ENCODE measurements around the gene TULP3. TPM values are rescaled to one million over a fixed set of nuclear protein-coding genes. Genes with fewer than 3 reads are reported as not detected.

TULP3 gene
- total and polyA plus RNA-seq, 10 of the 15 experiments (the other 5 are each of a cell fraction or from before 2014, with no cell fraction given) = 3.1 to 10.4 (median 8.1) TPM

DNA sequence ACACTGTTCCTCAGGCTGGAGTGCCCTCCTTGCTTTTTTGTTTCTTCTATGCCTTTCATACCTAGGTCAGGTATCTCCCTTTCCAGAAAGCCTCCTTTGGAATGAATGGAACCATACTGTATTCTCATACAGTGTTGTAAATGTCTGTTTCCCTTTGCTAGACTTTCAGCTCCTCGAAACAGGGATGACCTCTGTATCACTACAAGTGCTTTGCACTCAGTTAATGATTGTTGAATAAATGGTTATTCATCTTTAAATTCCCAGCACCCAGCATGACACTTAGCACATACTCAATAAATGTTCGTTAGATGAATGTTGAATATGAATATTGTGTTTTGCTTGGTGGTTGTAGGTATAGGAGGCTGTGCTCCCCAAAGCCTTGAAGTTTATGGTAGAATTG lies 5.9 kb upstream of the TULP3 start:
- ChIA-PET SMC1A (ENCODE audit: uncharacterized antibody, unreplicated experiment) (interaction anchor here (0.8 kb wide), 2 partner anchors 60 to 157 kb away, joined by 4 read pairs; no protein-coding TSS in a partner anchor), RAD21 (ENCODE audit: unreplicated experiment) (interaction anchor here (1.0 to 1.1 kb wide), 3 partner anchors 59 to 157 kb away, joined by 3 to 10 read pairs (median 6); no protein-coding TSS in a partner anchor), POLR2A (interaction anchor here (0.5 to 0.7 kb wide), 2 partner anchors 10 to 16 kb away, joined by 3 to 5 read pairs; no protein-coding TSS in a partner anchor), CTCF (interaction anchor here (0.7 to 2.3 kb wide), 9 partner anchors 10 to 153 kb away, joined by 3 to 11 read pairs (median 5); no protein-coding TSS in a partner anchor)
- DNase-seq (ENCODE audit: low read depth, low spot score) (no peak), FAIRE-seq (no peak), ATAC-seq (peak; percentile 21)
- H4K20me1 ChIP-seq (ENCODE audit: control insufficient read depth, insufficient read depth) = no peaks in the 10 kb centered on the region
- no peak overlapping the region for H3K4me2 ChIP-seq (ENCODE audit: control insufficient read depth, insufficient read depth)
- H3K36me3 ChIP-seq (ENCODE audit: control insufficient read depth in 2 of 2, insufficient read depth in 2 of 2, low read length in 1 of 2) = peaks cover 0 to 5% of the 10 kb centered on the region in 2 experiments; a peak in 2 of 4 replicates
- no peak for TF ChIP-seq BACH1 (IDR thresholded peaks at IDR 0.05; ENCODE audit: borderline replicate concordance)
- no peaks in the 10 kb centered on the region for H3K9me3 ChIP-seq (replicated peaks; ENCODE audit: control insufficient read depth, insufficient read depth, low read length)
- no peaks in the 10 kb centered on the region for H3K4me1 ChIP-seq (ENCODE audit: control insufficient read depth, insufficient read depth, low read length)
- H3K27me3 ChIP-seq (replicated peaks in 1 of 2; ENCODE audit: control insufficient read depth in 2 of 2, insufficient read depth in 2 of 2, low read length in 1 of 2) = no peaks in the 10 kb centered on the region
- BruUV-seq (replicated peaks) = no TSS peak
- no peak overlapping the region for H3K9ac ChIP-seq (ENCODE audit: control insufficient read depth, insufficient read depth, low read length)
- peaks cover 20% of the 10 kb centered on the region for H3K79me2 ChIP-seq (ENCODE audit: control insufficient read depth, insufficient read depth, low read length)
- H3K4me3 ChIP-seq = no peak overlapping the region
- in situ Hi-C loops (cut with MboI) = no loop called here
- 83% methylated on average over 2 of the region's 2 CpGs for WGBS (ENCODE audit: insufficient coverage, insufficient replicate concordance, low lambda C conversion rate, missing lambda C conversion rate)
- intact Hi-C loops (cut with micrococcal nuclease; ENCODE audit: unreplicated experiment) = loop anchor here (1.0 kb wide), 1 partner anchor 156 kb away; no protein-coding TSS in a partner anchor
- no peak overlapping the region for H2AFZ ChIP-seq (ENCODE audit: control insufficient read depth, low read depth, low read length)
- no peak overlapping the region for H3K27ac ChIP-seq (ENCODE audit: control insufficient read depth, insufficient read depth)

DNA sequence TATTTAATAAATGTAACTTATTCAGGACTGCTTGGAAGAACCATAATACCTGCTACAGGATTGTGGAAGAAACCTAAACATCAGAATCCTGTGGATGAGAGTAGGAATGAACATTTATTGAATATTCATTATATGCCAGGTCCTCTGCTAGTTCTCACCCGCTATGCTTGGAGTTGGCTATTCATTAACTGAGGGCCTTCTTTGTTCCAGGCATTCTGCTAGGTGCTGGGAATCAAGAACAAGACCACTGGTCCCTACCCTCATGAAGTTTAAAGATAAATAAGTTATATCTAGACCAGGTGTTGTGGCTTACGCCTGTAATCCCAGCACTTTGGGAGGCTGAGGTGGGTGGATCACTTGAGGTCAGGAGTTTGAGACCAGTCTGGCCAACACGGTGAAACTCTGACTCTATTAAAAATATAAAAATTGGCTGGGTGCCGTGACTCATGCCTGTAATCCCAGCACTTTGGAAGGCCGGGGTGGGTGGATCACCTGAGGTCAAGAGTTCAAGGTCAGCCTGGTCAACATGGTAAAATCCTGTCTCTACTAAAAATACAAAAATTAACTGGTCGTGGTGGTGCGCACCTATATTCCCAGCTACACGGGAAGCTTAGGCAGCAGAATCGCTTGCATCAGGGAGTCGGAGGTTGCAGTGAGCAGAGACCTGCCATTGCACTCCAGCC lies 3.8 kb upstream of the TULP3 start:
- ChIA-PET CTCF (interaction anchor here (0.7 to 2.3 kb wide), 3 partner anchors 9 to 147 kb away, joined by 3 to 10 read pairs (median 4); no protein-coding TSS in a partner anchor), RAD21 (ENCODE audit: unreplicated experiment) (no interaction called here), POLR2A (interaction anchor here (0.6 to 1.2 kb wide), 5 partner anchors 10 to 29 kb away, joined by 3 to 7 read pairs (median 4); partner anchors contain the start of genes FOXM1 and RHNO1), SMC1A (ENCODE audit: uncharacterized antibody, unreplicated experiment) (no interaction called here)
- H3K4me2 ChIP-seq (ENCODE audit: control insufficient read depth, insufficient read depth) = no peak overlapping the region
- BruUV-seq (replicated peaks) = no TSS peak
- WGBS (ENCODE audit: insufficient coverage, insufficient replicate concordance, low lambda C conversion rate, missing lambda C conversion rate) = 97% methylated on average over 10 of the region's 10 CpGs
- DNase-seq (ENCODE audit: low read depth, low spot score) = no peak
- no peak overlapping the region for H3K4me3 ChIP-seq
- H4K20me1 ChIP-seq (ENCODE audit: control insufficient read depth, insufficient read depth) = no peaks in the 10 kb centered on the region
- peaks cover 4% of the 10 kb centered on the region for H3K4me1 ChIP-seq (ENCODE audit: control insufficient read depth, insufficient read depth, low read length)
- H2AFZ ChIP-seq (ENCODE audit: control insufficient read depth, low read depth, low read length) = no peak overlapping the region
- H3K27me3 ChIP-seq (replicated peaks in 1 of 2; ENCODE audit: control insufficient read depth in 2 of 2, insufficient read depth in 2 of 2, low read length in 1 of 2) = no peaks in the 10 kb centered on the region
- H3K9ac ChIP-seq (ENCODE audit: control insufficient read depth, insufficient read depth, low read length) = no peak overlapping the region
- no peak for ATAC-seq
- H3K36me3 ChIP-seq (ENCODE audit: control insufficient read depth in 2 of 2, insufficient read depth in 2 of 2, low read length in 1 of 2) = peaks cover 0 to 5% of the 10 kb centered on the region in 2 experiments; a peak in 2 of 4 replicates
- H3K27ac ChIP-seq (ENCODE audit: control insufficient read depth, insufficient read depth) = no peak overlapping the region
- no peaks in the 10 kb centered on the region for H3K9me3 ChIP-seq (replicated peaks; ENCODE audit: control insufficient read depth, insufficient read depth, low read length)
- H3K79me2 ChIP-seq (ENCODE audit: control insufficient read depth, insufficient read depth, low read length) = peaks cover 8% of the 10 kb centered on the region
- intact Hi-C loops (cut with micrococcal nuclease; ENCODE audit: unreplicated experiment) (no loop called here), in situ Hi-C loops (cut with MboI) (no loop called here)
- no peak for FAIRE-seq
- TF ChIP-seq, protein P1, sequence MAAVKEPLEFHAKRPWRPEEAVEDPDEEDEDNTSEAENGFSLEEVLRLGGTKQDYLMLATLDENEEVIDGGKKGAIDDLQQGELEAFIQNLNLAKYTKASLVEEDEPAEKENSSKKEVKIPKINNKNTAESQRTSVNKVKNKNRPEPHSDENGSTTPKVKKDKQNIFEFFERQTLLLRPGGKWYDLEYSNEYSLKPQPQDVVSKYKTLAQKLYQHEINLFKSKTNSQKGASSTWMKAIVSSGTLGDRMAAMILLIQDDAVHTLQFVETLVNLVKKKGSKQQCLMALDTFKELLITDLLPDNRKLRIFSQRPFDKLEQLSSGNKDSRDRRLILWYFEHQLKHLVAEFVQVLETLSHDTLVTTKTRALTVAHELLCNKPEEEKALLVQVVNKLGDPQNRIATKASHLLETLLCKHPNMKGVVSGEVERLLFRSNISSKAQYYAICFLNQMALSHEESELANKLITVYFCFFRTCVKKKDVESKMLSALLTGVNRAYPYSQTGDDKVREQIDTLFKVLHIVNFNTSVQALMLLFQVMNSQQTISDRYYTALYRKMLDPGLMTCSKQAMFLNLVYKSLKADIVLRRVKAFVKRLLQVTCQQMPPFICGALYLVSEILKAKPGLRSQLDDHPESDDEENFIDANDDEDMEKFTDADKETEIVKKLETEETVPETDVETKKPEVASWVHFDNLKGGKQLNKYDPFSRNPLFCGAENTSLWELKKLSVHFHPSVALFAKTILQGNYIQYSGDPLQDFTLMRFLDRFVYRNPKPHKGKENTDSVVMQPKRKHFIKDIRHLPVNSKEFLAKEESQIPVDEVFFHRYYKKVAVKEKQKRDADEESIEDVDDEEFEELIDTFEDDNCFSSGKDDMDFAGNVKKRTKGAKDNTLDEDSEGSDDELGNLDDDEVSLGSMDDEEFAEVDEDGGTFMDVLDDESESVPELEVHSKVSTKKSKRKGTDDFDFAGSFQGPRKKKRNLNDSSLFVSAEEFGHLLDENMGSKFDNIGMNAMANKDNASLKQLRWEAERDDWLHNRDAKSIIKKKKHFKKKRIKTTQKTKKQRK (IDR thresholded peaks at IDR 0.05; ENCODE audit: low read depth, low read length) = no peak
- TF ChIP-seq CREB1 (IDR thresholded peaks at IDR 0.05; ENCODE audit: low read depth) (no peak), MYB (IDR thresholded peaks at IDR 0.05; ENCODE audit: borderline replicate concordance, low read depth, low read length) (no peak), CHD2 (IDR thresholded peaks at IDR 0.05; ENCODE audit: borderline replicate concordance, low read depth, low read length) (no peak)
- TF ChIP-seq, protein P2, sequence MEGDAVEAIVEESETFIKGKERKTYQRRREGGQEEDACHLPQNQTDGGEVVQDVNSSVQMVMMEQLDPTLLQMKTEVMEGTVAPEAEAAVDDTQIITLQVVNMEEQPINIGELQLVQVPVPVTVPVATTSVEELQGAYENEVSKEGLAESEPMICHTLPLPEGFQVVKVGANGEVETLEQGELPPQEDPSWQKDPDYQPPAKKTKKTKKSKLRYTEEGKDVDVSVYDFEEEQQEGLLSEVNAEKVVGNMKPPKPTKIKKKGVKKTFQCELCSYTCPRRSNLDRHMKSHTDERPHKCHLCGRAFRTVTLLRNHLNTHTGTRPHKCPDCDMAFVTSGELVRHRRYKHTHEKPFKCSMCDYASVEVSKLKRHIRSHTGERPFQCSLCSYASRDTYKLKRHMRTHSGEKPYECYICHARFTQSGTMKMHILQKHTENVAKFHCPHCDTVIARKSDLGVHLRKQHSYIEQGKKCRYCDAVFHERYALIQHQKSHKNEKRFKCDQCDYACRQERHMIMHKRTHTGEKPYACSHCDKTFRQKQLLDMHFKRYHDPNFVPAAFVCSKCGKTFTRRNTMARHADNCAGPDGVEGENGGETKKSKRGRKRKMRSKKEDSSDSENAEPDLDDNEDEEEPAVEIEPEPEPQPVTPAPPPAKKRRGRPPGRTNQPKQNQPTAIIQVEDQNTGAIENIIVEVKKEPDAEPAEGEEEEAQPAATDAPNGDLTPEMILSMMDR (IDR thresholded peaks at IDR 0.05 in 2 of 3, conservative IDR thresholded peaks at IDR 0.05 in 1 of 3; ENCODE audit: control insufficient read depth in 2 of 3, extremely low read depth in 1 of 3, insufficient read depth in 1 of 3, low read depth in 3 of 3, low read length in 3 of 3) = no peak
